ENCODE measurements around the gene ULK4.
A peak's percentile ranks its signal among the peaks of the same experiment; 100 is the strongest.
"Not testable (repeated sequence)": the region's sequence is repeated elsewhere in the genome, so short reads cannot be mapped to it uniquely, and the experiment has no call there.

The ULK4 gene

GRCh38 chr3:41711651-41712050, 250.3 kb downstream of the ULK4 start:
- Histone ChIP-seq H3K36me3 (replicated peaks) (no peaks in the 10 kb centered on the region), H3K4me3 (ENCODE audit: low read depth, low read length) (no peak overlapping the region), H3K27ac (peak overlapping the region; percentile 57), H3K27me3 (replicated peaks) (no peaks in the 10 kb centered on the region)
- no peak for TF ChIP-seq CTCF (IDR thresholded peaks at IDR 0.05; ENCODE audit: low read depth, low read length, missing control alignments)
- DNase-seq = peak; percentile 47
- in situ Hi-C loops (cut with HindIII; ENCODE audit: low pct_ligation_motif_present, low sequenced_read_pairs) = no loop called here

DNA sequence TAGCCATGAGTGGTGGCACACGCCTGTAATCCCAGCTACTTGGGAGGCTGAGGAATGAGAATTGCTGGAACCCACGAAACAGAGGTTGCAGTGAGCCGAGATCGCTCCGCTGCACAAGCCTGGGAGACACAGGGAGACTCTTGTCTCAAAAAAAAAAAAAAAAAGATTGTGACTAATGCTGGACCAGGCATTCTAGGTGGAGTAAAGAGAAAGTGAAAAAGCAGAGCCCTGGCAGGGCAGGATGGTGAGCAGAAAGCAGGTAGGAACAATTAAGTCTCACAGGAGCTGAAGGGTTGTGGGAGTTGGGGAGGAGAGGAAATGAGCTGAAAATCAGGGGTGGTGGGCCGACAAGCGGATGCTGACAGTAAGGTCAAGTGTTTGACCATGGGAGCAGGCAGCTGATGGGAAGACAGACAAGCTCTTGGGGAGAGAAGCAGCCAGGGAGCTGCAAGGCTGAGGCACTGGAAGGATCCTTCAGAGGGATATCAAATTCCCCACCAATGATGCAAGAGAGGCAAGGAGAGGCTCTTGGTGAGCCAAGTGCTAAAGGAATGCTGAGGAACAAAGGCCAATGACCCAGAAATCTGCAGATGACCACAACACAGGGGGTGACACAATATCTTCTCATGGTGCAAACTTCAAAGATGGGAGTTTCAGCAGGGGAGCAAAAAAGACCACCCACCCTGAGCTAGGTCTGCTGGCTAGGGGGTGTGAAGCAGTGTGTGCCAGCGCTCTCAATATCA, 251.1 kb downstream of the ULK4 start:
- no peak for TF ChIP-seq CTCF (IDR thresholded peaks at IDR 0.05; ENCODE audit: low read depth, low read length, missing control alignments)
- H3K27ac ChIP-seq = peak overlapping the region; percentile 57
- H3K27me3 ChIP-seq (replicated peaks) = no peaks in the 10 kb centered on the region
- H3K4me3 ChIP-seq (ENCODE audit: low read depth, low read length) = no peak overlapping the region
- no peaks in the 10 kb centered on the region for H3K36me3 ChIP-seq (replicated peaks)
- in situ Hi-C loops (cut with HindIII; ENCODE audit: low pct_ligation_motif_present, low sequenced_read_pairs) = no loop called here
- peak; percentile 75 for DNase-seq

- H3K27me3 ChIP-seq (replicated peaks); H3K4me3 ChIP-seq (ENCODE audit: low read depth, low read length); in situ Hi-C loops (cut with HindIII; ENCODE audit: low pct_ligation_motif_present, low sequenced_read_pairs); H3K36me3 ChIP-seq (replicated peaks); H3K27ac ChIP-seq; DNase-seq: not testable (repeated sequence)
Observed at GRCh38 chr3:41709213-41709612, 252.7 kb downstream of the ULK4 start.

- TF ChIP-seq CTCF (IDR thresholded peaks at IDR 0.05; ENCODE audit: low read depth, low read length, missing control alignments) = no peak
- H3K36me3 ChIP-seq (replicated peaks) = no peaks in the 10 kb centered on the region
- no peak overlapping the region for H3K4me3 ChIP-seq (ENCODE audit: low read depth, low read length)
- no peaks in the 10 kb centered on the region for H3K27me3 ChIP-seq (replicated peaks)
- H3K27ac ChIP-seq = no peak overlapping the region
- in situ Hi-C loops (cut with HindIII; ENCODE audit: low pct_ligation_motif_present, low sequenced_read_pairs) = no loop called here
- DNase-seq = no peak
Observed at GRCh38 chr3:41708176-41708575, 253.7 kb downstream of the ULK4 start.

DNA sequence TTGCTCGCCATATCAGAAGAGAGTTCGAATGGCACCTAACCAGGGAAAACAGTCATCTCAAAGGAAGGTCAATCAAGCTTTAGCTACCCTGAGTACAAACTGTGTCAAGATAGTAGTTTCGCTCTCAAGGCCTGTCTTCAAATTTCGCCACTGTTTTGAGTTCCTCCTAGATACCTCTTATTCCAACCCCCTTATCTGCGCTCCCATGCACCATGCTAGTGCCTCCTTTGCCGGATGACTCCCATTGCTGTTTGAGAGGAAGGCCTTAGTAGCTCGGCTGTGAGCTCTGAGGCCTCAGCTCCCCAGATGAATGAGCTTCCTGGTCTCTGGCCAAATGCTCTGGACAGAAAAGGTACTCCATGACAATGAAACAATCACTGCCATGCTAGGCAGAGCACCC, 256.0 kb downstream of the ULK4 start:
- in situ Hi-C loops (cut with HindIII; ENCODE audit: low pct_ligation_motif_present, low sequenced_read_pairs) = no loop called here
- Histone ChIP-seq H3K27me3 (replicated peaks) (no peaks in the 10 kb centered on the region), H3K36me3 (replicated peaks) (no peaks in the 10 kb centered on the region), H3K27ac (no peak overlapping the region), H3K4me3 (ENCODE audit: low read depth, low read length) (no peak overlapping the region)
- no peak for TF ChIP-seq CTCF (IDR thresholded peaks at IDR 0.05; ENCODE audit: low read depth, low read length, missing control alignments)
- DNase-seq = no peak

DNA sequence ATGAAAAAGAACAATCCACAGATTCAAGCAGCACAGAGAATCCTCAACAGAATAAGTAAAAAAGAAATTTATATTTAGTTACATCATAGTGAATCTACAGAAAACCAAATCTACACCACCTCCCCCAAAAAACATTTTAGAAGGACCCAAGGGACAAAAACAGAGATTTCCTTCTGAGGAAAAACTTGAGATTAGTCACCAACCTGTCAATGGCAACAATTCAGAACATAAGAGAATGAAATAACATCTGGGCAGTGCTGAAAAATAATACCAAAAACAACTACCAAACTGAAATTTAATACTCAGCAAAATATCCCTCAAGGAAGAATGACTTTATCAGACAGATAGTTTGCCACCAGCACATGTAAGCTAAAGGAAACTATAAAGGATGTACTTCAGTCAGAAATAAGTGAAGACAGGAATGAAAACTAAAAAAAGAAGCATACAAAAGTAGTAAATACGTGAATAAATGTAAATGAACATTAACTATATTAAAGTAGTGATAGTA, 260.7 kb downstream of the ULK4 start:
- no peak for DNase-seq
- Histone ChIP-seq H3K27me3 (replicated peaks) (no peaks in the 10 kb centered on the region), H3K36me3 (replicated peaks) (no peaks in the 10 kb centered on the region), H3K27ac (no peak overlapping the region), H3K4me3 (ENCODE audit: low read depth, low read length) (no peak overlapping the region)
- in situ Hi-C loops (cut with HindIII; ENCODE audit: low pct_ligation_motif_present, low sequenced_read_pairs) = no loop called here
- TF ChIP-seq CTCF (IDR thresholded peaks at IDR 0.05; ENCODE audit: low read depth, low read length, missing control alignments) = no peak

Measured in brain microvascular endothelial cell (primary cell).